ENCODE results near the gene SPIRE1. TPM values are rescaled to one million over a fixed set of nuclear protein-coding genes. Genes with fewer than 3 reads are reported as not detected.
"Not testable (repeated sequence)": the region's sequence is repeated elsewhere in the genome, so short reads cannot be mapped to it uniquely, and the experiment has no call there.

Gene SPIRE1
- total RNA-seq, 2 donors from 2014 or later, result 7.8 to 12.0 TPM

GRCh38 chr18:12638644-12639124 is 19.2 kb downstream of the SPIRE1 start:
- H3K4me1 Mint-ChIP-seq (ENCODE audit: low read depth in 2 of 2), result peaks cover 3 to 5% of the 10 kb centered on the region in 2 donors
- no peak overlapping the region for H3K4me3 Mint-ChIP-seq
- H3K36me3 Mint-ChIP-seq, result no peaks in the 10 kb centered on the region
- DNase-seq (ENCODE audit: low spot score), result no peak
- no peaks in the 10 kb centered on the region for H3K27me3 Mint-ChIP-seq
- H3K27ac Mint-ChIP-seq, result no peak overlapping the region
- H3K9me3 Mint-ChIP-seq, result no peaks in the 10 kb centered on the region
- ATAC-seq, result no peak

DNA sequence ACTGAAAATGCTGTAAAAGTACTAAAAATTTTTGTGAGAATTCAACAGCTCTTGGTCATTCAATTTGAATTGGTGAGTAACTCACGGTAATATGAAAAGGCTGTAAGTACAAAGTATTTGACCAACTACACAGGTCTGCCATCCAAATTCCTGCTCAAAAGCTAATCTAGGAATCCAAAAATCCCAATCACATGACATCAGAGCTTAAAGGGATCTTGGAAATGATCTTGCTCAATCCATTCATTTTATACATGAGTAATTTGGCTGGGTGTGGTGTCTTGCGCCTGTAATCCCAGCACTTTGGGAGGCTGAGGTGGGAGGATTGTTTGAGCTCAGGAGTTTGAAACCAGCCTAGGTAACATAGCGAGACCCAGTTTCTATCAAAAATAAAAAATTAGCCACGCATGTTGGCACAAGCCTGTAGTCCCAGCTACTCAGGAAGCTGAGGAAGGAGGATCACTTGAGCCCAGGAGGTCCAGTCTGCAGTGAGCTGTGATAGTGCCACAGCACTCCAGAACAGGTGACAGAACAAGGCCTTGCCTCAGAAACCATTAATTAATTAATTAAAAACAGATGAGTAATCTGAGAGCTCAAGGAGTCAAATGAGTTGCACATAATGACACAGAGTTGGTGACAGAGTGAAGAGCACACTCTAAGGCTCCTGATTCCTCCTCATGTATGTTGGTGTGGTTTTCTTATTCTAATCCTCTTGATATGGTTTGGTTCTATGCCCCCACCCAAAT is 19.8 kb downstream of the SPIRE1 start:
- DNase-seq (ENCODE audit: low spot score) (no peak), ATAC-seq (no peak)
- no peaks in the 10 kb centered on the region for H3K27me3 Mint-ChIP-seq

DNA sequence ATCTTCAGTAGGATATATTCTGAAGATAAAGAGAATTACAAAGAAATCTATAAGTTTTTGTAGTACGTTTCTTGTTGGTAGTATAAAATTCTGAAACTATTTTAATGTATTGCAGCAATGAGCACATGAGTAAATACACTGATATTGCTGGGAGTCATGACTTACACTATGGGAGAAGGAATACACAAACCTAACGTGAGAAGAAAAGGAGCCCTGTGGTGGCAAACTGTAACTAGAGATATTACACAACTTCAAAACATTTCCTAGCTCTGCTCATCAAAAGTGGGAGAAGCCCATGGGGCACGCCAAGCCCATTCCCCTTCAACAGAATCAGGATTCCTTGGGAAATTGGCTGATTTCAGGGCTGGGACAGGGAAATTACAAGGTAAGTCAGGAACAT is 20.5 kb downstream of the SPIRE1 start:
- Mint-ChIP-seq H3K36me3 (no peaks in the 10 kb centered on the region), H3K9me3 (no peaks in the 10 kb centered on the region), H3K4me3 (no peak overlapping the region), H3K4me1 (ENCODE audit: low read depth in 2 of 2) (peaks cover 3 to 5% of the 10 kb centered on the region in 2 donors), H3K27me3 (no peaks in the 10 kb centered on the region), H3K27ac (no peak overlapping the region)
- ATAC-seq (no peak), DNase-seq (ENCODE audit: low spot score) (no peak)

More for the DNA sequence above, 19.8 kb downstream of the SPIRE1 start:
- no peak overlapping the region for H3K27ac Mint-ChIP-seq
- no peak overlapping the region for H3K4me3 Mint-ChIP-seq
- no peaks in the 10 kb centered on the region for H3K36me3 Mint-ChIP-seq
- H3K9me3 Mint-ChIP-seq, result no peaks in the 10 kb centered on the region
- peaks cover 3 to 5% of the 10 kb centered on the region in 2 donors for H3K4me1 Mint-ChIP-seq (ENCODE audit: low read depth in 2 of 2)

DNA sequence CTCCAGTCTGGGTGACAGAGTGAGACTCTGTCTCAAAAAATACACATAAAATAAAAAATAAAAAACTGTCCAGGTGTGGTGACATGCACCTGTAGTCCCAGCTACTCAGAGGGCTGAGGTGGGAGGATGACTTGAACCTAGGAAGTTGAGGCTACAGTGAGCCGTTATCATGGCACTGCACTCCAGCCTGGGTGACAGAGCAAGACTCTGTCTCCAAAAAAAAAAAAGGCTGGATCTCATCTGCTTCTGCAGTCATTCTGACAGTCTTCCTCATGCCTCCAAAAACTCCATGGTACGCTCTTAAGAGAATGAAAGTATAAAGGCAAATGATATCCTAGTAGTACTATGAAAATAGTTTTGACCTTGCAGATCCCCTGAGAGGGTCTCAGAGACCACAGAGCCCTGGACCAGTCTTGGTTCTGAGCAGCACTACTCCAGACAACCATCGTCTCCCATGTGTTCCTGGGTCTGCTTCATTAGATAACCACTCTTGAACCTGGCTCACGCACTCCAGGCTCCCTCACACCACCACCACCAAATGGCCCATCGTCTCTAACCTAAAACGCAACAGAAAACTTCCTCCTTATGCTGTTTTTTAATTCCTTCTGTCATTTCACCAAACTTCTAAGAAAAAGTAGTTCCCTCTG is 26.0 kb downstream of the SPIRE1 start:
- Mint-ChIP-seq H3K27me3 (peaks cover 0 to 2% of the 10 kb centered on the region in 2 donors), H3K9me3 (no peaks in the 10 kb centered on the region), H3K4me3 (no peak overlapping the region), H3K27ac (no peak overlapping the region), H3K36me3 (no peaks in the 10 kb centered on the region), H3K4me1 (ENCODE audit: low read depth in 2 of 2) (peaks cover 3 to 5% of the 10 kb centered on the region in 2 donors)
- ATAC-seq, result no peak
- no peak for DNase-seq (ENCODE audit: low spot score)

DNA sequence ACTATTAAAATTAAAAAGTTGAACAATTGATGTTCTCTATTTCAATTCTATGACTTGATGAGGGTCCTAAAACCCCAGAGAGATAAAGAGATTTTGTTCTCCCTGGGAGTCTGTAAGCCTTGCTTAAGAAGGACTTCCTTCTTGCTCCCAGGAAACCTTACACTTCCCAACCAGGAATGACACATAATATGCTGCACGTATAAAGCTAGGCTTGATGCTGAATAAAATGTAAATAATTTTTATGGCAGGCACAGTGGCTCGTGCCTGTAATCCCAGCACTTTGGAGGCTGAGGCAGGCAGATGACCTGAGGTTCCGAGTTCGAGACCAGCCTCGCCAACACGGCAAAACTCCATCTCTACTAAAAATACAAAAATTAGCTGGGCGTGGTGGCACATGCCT is 27.8 kb downstream of the SPIRE1 start:
- H3K9me3 Mint-ChIP-seq, result no peaks in the 10 kb centered on the region
- no peak overlapping the region for H3K4me3 Mint-ChIP-seq
- DNase-seq (ENCODE audit: low spot score) (no peak), ATAC-seq (no peak)
- no peaks in the 10 kb centered on the region for H3K4me1 Mint-ChIP-seq (ENCODE audit: low read depth in 2 of 2)
- H3K27me3 Mint-ChIP-seq, result peaks cover 0 to 2% of the 10 kb centered on the region in 2 donors
- H3K27ac Mint-ChIP-seq, result no peak overlapping the region
- H3K36me3 Mint-ChIP-seq, result no peaks in the 10 kb centered on the region

DNA sequence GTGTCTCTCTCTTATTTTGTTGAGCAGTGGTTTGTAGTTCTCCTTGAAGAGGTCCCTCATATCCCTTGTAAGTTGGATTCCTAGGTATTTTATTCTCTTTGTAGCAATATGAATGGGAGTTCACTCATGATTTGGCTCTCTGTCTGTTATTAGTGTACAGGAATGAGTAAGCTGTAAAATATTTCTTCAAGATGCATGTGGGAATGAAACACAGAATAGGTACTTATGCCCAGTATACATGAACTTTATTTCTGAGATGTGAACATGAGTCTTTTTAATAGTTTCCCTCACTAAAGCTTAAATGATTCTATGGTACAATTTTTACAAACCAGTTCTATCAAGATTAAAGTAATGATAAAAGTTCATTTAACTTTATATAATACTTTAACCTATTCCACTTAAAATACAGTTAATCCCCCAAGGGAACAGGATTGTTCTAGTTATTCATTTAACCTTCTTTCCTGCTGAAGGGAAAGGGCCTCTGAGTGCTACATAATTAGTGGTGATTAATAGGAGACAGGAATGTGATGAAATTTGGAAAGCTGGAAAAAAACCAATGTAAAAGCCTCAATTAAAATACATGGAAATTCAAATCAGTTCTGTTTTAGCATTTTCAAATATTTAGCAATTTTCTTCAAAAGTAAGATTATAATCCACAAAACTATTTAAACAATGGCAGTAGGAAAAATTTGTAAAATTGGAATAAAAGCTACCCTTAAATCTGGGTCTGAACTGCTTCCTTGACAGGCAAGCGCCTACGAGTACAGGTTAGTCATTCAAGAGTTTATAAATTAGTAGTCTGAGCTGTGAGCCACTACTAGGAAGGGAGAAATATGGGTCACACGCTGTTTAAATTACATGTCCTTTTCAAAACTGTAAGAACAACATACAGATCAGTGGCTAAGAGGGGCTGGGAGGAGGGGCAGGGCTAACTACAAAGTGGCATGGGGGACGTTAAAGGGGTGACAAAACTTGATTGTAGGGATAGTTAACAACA is 28.9 kb downstream of the SPIRE1 start:
- H3K4me1 Mint-ChIP-seq (ENCODE audit: low read depth in 2 of 2), result no peaks in the 10 kb centered on the region
- H3K27ac Mint-ChIP-seq, result no peak overlapping the region
- H3K4me3 Mint-ChIP-seq, result no peak overlapping the region
- no peaks in the 10 kb centered on the region for H3K36me3 Mint-ChIP-seq
- ATAC-seq (peak in 1 of 2 donors; percentile 60), DNase-seq (ENCODE audit: low spot score) (no peak)
- H3K27me3 Mint-ChIP-seq, result peaks cover 0 to 2% of the 10 kb centered on the region in 2 donors
- H3K9me3 Mint-ChIP-seq, result no peaks in the 10 kb centered on the region

- not testable (repeated sequence) for H3K27me3 Mint-ChIP-seq; H3K27ac Mint-ChIP-seq; DNase-seq (ENCODE audit: low spot score); H3K4me1 Mint-ChIP-seq (ENCODE audit: low read depth in 2 of 2); H3K9me3 Mint-ChIP-seq; ATAC-seq; H3K4me3 Mint-ChIP-seq; H3K36me3 Mint-ChIP-seq
Observed at GRCh38 chr18:12627199-12627598, 30.7 kb downstream of the SPIRE1 start.

DNA sequence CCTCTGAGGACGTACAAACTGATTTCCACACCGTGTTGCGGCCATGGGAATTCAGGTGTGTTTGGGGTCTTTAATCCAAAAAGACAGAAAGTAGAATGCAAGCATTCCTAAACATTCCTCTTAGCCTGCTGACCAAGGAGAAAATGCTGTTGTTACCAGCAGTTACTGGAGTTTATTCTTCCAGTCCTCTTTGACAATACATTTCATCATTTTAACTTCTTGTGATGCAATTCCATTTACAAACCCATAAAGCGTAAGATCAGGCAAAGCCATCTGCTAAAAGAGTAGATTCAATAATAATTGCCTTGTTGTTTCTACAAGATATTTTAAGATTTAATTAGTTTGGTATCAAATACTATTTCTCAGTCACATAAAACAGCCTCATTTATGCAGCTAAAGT is 32.7 kb downstream of the SPIRE1 start:
- Mint-ChIP-seq H3K36me3 (no peaks in the 10 kb centered on the region), H3K27me3 (peaks cover 0 to 2% of the 10 kb centered on the region in 2 donors), H3K9me3 (no peaks in the 10 kb centered on the region), H3K27ac (no peak overlapping the region), H3K4me3 (no peak overlapping the region), H3K4me1 (ENCODE audit: low read depth in 2 of 2) (no peaks in the 10 kb centered on the region)
- DNase-seq (ENCODE audit: low spot score) (no peak), ATAC-seq (no peak)

- Mint-ChIP-seq H3K4me3 (no peak overlapping the region), H3K36me3 (no peaks in the 10 kb centered on the region), H3K4me1 (ENCODE audit: low read depth in 2 of 2) (no peaks in the 10 kb centered on the region), H3K27me3 (no peaks in the 10 kb centered on the region), H3K27ac (no peak overlapping the region), H3K9me3 (no peaks in the 10 kb centered on the region)
- no peak for ATAC-seq
- no peak for DNase-seq (ENCODE audit: low spot score)
Observed at GRCh38 chr18:12621742-12622306, 36.1 kb downstream of the SPIRE1 start.

GRCh38 chr18:12615748-12616147 is 42.2 kb downstream of the SPIRE1 start:
- Mint-ChIP-seq H3K4me1 (ENCODE audit: low read depth in 2 of 2) (peaks cover 0 to 8% of the 10 kb centered on the region in 2 donors), H3K4me3 (no peak overlapping the region), H3K27ac (no peak overlapping the region), H3K9me3 (no peaks in the 10 kb centered on the region), H3K27me3 (no peaks in the 10 kb centered on the region), H3K36me3 (no peaks in the 10 kb centered on the region)
- ATAC-seq (no peak), DNase-seq (ENCODE audit: low spot score) (no peak)

DNA sequence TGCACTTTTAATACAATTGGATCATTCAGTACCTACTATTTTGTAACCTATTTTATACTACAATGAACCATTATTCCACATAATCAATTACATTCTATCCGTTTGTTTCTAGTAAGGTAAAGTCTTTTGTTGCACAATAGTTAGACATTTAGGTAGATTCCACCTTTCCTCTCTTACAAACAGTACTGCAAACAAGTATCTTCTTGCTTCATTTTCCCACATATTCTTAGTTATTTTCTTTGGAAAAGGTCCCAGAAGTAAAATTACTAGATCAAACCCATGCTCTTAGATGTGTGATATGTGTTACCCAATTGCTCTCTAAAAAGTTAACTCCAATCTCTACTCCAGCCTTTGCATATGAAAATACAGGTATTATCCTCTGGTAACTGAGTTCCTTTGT is 49.6 kb downstream of the SPIRE1 start:
- H3K4me3 Mint-ChIP-seq, result no peak overlapping the region
- DNase-seq (ENCODE audit: low spot score), result no peak
- no peaks in the 10 kb centered on the region for H3K36me3 Mint-ChIP-seq
- H3K27ac Mint-ChIP-seq, result no peak overlapping the region
- no peaks in the 10 kb centered on the region for H3K9me3 Mint-ChIP-seq
- ATAC-seq, result no peak
- peaks cover 0 to 8% of the 10 kb centered on the region in 2 donors for H3K4me1 Mint-ChIP-seq (ENCODE audit: low read depth in 2 of 2)
- peaks cover 0 to 7% of the 10 kb centered on the region in 2 donors for H3K27me3 Mint-ChIP-seq

- H3K4me1 Mint-ChIP-seq (ENCODE audit: low read depth in 2 of 2), result no peaks in the 10 kb centered on the region
- no peak for DNase-seq (ENCODE audit: low spot score)
- peaks cover 0 to 7% of the 10 kb centered on the region in 2 donors for H3K27me3 Mint-ChIP-seq
- no peak for ATAC-seq
- H3K36me3 Mint-ChIP-seq, result no peaks in the 10 kb centered on the region
- H3K27ac Mint-ChIP-seq, result no peak overlapping the region
- H3K9me3 Mint-ChIP-seq, result no peaks in the 10 kb centered on the region
- H3K4me3 Mint-ChIP-seq, result no peak overlapping the region
Observed at GRCh38 chr18:12606592-12607315, 51.2 kb downstream of the SPIRE1 start.

Data from natural killer cell treated with Interleukin-12 subunit alpha and Interleukin-12 subunit beta and Interleukin-15 and Interleukin-18, amount 100 ng/mL, for 72 hours (primary cell).